Ectodermal cell (in vitro differentiated cells): ENCODE results near the gene RPL3.

Experiments used
- H3K27ac ChIP-seq: 2 replicates; pipeline ENCODE4 v1.7.0; 2013; ENCODE audit warnings: mild to moderate bottlenecking, low read depth, low read length; ENCODE audit not compliant: insufficient read depth, poor library complexity, severe bottlenecking
- H3K27me3 ChIP-seq: 2 replicates; pipeline ENCODE4 v1.7.0; 2013; ENCODE audit warnings: mild to moderate bottlenecking, low read length; ENCODE audit not compliant: insufficient read depth, control insufficient read depth, poor library complexity, severe bottlenecking
- H3K36me3 ChIP-seq: one replicate; pipeline ENCODE4 v1.7.0; 2013; ENCODE audit warnings: low read length; ENCODE audit not compliant: control insufficient read depth, insufficient read depth
- H3K4me1 ChIP-seq: one replicate; pipeline ENCODE4 v1.7.0; 2013; ENCODE audit warnings: low read length; ENCODE audit not compliant: control insufficient read depth, insufficient read depth
- H3K4me3 ChIP-seq: 2 replicates; pipeline ENCODE4 v1.7.0; 2013; ENCODE audit warnings: low read depth, low read length, control low read depth; ENCODE audit not compliant: insufficient read depth
- H3K9me3 ChIP-seq: 2 replicates; pipeline ENCODE4 v1.7.0; 2013; ENCODE audit warnings: mild to moderate bottlenecking, low read length, moderate library complexity; ENCODE audit not compliant: control insufficient read depth
- WGBS, 2 experiments: methylation state at CpG; one replicate each; pipeline ENCODE4 v1.1.7; 2013; ENCODE audit warnings: missing lambda C conversion rate in 2 of 2; 5-methylcytosine and 5-hydroxymethylcytosine counted together

Gene RPL3

DNA sequence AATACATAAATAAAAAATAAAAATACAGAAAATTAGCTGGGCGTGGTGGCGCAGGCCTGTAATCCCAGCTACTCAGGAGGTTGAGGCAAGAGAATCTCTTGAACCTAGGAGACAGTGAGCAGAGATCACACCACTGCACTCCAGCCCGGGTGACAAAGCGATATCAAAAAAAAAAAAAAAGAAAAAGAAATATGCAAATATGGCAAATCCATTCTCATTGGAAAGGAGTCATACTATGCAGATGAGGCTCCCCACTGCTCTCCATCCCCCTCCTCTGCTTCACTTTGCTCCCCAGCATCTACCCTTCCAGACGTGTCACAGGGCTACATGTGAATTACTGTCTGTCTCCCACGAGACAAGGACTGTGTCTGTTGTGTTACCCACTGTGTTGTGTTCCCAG lies 38.3 kb downstream of the RPL3 start:
- 90 to 91% methylated on average over 6 of the region's 6 CpGs for WGBS, 2 experiments
- H3K27ac ChIP-seq: no peak overlapping the region
- no peaks in the 10 kb centered on the region for H3K27me3 ChIP-seq
- H3K36me3 ChIP-seq: no peaks in the 10 kb centered on the region
- H3K4me3 ChIP-seq: no peak overlapping the region
- H3K4me1 ChIP-seq: no peaks in the 10 kb centered on the region
- H3K9me3 ChIP-seq: no peaks in the 10 kb centered on the region

DNA sequence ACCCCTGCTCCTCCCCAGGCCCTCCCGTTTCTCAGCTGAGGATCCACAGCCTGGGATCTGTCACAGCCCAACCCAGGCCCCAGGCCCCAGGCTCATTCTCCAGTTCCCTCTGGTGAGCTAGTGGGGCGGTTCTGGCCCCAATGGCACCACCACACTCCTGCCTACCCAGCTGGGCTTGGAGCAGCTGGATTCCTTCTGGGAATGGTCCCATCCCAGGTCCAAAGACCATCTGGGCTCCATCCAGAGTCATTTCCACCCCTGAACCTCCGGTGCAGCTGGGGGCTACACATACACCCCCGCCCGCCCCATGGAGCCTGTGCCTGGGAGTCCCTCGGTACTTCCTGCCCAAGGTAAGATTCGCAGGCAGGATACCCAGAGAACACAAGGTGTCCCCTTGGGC lies 39.2 kb downstream of the RPL3 start:
- Histone ChIP-seq H3K27ac (no peak overlapping the region), H3K36me3 (no peaks in the 10 kb centered on the region), H3K4me3 (no peak overlapping the region), H3K9me3 (no peaks in the 10 kb centered on the region), H3K4me1 (no peaks in the 10 kb centered on the region), H3K27me3 (no peaks in the 10 kb centered on the region)
- WGBS, 2 experiments: 93 to 95% methylated on average over 7 of the region's 7 CpGs

DNA sequence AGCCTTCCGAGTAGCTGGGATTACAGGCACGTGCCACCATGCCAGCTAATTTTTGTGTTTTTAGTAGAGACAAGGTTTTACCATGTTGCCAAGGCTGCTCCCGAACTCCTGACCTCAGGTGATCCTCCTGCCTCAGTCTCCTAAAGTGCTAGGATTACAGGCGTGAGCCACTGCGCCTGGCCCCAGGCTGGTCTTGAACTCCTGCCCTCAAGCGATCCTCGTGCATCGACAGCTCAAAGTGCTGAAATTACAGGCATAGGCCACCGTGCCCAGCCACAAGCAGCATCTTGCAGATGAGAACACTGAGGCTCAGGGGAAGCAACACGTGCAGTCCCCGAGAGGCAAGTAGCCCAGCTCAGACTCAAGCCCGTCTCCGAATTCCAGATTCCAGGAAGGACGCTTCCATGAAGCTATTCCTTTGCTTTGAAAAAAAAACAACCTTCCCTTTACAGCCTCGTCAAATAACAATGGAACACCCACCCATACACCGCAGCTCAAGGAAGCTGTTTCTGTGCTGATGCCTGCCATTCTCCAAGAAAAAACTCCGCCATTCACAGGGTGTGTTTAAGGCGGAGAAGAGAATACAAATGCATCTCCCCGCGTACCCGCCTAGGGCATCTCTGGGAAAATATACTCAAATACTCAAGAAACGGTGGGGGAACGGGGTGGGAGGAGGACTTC lies 40.1 kb downstream of the RPL3 start:
- 55 to 58% methylated on average over 23 of the region's 23 CpGs for WGBS, 2 experiments
- no peaks in the 10 kb centered on the region for H3K9me3 ChIP-seq
- no peaks in the 10 kb centered on the region for H3K36me3 ChIP-seq
- H3K27ac ChIP-seq: no peak overlapping the region
- H3K4me3 ChIP-seq: no peak overlapping the region
- H3K27me3 ChIP-seq: no peaks in the 10 kb centered on the region
- no peaks in the 10 kb centered on the region for H3K4me1 ChIP-seq

DNA sequence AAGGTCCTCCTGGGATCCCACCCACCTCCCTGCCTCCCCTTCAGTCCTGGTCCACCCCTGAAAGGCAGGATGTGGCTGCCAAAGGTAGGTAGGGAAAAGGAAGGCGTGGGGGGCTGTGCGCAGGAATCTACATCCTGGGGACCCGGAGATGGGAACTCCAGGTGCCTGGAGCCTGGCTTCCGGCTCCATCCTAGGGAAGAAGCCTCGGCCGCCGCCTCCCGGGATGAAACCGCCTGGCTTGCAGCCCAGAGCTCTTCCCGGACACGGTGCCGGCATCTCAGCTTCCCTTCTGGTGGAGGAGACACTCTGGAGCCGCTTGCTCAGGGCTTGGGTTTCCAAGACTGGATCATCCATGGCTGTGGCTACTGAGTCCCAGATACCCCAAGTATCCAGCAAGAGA lies 41.4 kb downstream of the RPL3 start:
- Histone ChIP-seq H3K36me3 (no peaks in the 10 kb centered on the region), H3K4me3 (no peak overlapping the region), H3K9me3 (no peaks in the 10 kb centered on the region), H3K4me1 (no peaks in the 10 kb centered on the region), H3K27me3 (no peaks in the 10 kb centered on the region), H3K27ac (no peak overlapping the region)
- 90 to 92% methylated on average over 13 of the region's 13 CpGs for WGBS, 2 experiments

DNA sequence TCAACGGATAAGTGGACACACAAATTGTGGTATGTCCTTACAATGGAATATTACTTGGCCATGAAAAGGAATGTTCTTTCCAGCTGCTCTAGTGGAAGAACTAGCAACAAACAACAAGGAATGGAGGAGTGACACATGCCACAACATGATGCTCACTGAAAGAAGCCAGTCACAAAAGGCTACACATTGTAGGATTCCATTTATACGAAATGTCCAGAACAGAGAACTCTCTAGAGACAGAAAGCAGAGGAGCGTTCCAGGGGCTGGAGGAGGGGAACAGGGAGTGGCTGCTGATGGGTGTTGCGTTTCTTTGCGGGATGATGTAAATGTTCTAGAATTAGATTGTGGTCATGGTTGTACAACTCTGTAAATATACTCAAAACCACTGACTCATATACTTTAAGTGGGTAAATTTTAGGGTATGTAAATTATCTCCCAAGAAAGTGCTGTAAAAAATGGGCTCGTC lies 42.2 kb downstream of the RPL3 start:
- WGBS, 2 experiments: 95 to 97% methylated on average over 6 of the region's 6 CpGs
- Histone ChIP-seq H3K36me3 (no peaks in the 10 kb centered on the region), H3K4me1 (no peaks in the 10 kb centered on the region), H3K27me3 (no peaks in the 10 kb centered on the region), H3K27ac (no peak overlapping the region), H3K4me3 (no peak overlapping the region), H3K9me3 (no peaks in the 10 kb centered on the region)

DNA sequence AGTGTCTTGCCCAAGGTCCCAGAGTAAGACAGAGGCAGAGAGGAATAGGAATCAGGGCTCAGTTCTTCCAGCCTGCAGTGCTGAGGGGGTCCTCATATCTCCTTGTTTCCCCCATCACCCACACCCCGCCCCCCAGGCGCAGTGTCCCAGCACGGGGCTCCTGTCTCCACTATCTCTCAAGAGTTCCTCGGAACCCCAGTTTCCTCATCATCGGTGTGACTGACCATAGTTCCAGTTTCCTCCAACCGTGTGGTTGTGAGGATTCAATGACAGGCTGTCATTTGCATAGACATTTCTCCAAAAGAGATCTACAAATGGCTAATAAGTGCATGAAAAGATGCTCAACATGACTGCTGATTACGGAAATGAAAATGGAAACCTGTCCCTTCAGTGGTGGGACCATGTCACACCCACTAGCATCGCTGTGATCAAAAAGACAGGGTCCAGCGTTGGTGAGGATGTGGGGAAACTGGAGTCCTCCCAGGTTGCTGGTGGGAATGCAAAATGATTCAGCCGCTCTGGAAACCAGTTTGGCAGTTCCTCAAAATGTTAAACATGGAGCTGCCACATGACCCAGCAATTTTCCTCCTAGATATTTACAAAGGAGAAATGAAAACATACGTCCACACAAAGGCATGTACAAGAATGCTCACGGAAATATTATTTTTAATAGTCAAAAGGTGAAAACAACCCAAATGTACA lies 42.8 kb downstream of the RPL3 start:
- 95 to 97% methylated on average over 12 of the region's 12 CpGs for WGBS, 2 experiments
- Histone ChIP-seq H3K4me3 (no peak overlapping the region), H3K27me3 (no peaks in the 10 kb centered on the region), H3K27ac (no peak overlapping the region), H3K4me1 (no peaks in the 10 kb centered on the region), H3K9me3 (no peaks in the 10 kb centered on the region), H3K36me3 (no peaks in the 10 kb centered on the region)

DNA sequence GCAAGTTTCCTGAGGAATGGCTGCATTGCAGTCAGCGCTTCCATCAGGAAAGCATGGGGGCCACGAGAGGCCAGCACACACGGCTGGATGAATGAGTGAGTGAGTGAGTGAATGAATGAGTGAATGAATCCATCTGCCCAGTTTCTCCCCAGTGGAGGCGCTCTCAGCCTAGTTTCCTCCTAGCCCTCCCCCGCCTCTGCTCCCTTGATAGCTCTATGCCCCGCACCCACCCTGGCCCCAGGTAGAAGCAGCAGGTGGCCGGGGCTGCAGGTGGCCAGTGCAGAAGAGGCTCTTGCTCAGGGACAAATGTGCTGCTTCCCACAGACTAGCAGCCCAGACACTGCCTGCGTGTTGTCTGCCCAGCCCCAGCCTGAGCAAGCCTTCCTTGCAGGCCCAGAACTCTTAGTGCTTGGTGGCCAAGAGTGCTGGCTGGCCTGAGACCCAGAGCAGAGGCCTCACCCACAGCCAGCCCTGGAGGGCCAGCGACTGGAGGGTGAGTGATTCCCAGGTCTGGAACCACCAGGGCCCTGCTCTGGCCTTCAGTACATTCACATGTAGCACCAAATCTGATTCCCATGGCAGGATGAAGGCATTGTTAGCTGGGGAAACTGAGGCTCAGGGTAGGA lies 43.5 kb downstream of the RPL3 start:
- no peak overlapping the region for H3K4me3 ChIP-seq
- no peaks in the 10 kb centered on the region for H3K9me3 ChIP-seq
- H3K27ac ChIP-seq: no peak overlapping the region
- H3K36me3 ChIP-seq: no peaks in the 10 kb centered on the region
- WGBS, 2 experiments: 90 to 91% methylated on average over 9 of the region's 9 CpGs
- H3K4me1 ChIP-seq: no peaks in the 10 kb centered on the region
- no peaks in the 10 kb centered on the region for H3K27me3 ChIP-seq

DNA sequence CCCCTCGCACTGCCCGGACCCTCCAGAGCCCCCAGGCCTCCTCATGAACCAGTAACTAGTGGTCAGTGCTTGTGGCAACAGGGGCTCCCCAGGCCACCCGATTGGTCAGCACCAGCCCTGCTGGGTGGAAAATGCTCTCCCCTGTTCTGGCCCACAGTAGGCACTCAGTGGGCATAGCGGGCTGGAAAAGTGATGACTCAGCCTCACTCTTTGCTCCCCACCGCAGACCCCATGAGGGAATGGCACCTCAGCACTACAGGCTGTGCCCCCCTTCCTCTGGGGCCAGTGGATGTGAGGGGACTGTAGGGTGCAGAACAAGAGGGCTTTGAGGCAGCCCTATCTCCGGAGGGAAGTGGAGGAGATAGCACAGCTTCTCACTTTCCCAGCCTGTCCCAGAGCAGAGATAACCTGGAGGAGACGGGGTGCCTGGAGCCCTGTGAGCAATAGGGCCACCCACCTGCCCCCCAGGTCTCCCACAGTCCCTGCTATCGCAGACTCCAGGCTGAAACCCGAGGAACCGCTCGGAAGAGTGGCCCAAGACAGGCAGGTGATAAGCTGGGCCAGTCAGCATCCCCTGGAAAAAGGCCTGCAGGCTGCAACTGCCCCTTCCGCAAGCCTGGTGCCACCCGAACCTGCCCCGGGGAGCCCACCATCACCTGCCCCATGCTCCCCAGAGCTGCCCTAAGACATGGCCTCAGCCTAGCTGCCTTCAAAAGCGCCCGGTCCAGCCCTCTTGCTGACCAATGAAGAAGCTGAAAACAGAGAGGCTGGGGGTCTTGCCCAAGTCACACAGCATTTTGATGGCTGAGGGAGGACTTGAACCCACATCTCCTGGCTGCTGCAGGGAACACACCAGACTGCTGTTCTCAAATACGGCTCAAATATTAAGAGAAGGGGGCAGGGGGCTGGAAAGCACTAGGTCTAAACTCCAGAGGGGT lies 45.2 kb downstream of the RPL3 start:
- 91 to 92% methylated on average over 17 of the region's 17 CpGs for WGBS, 2 experiments
- no peak overlapping the region for H3K4me3 ChIP-seq
- H3K27ac ChIP-seq: no peak overlapping the region
- H3K27me3 ChIP-seq: no peaks in the 10 kb centered on the region
- H3K36me3 ChIP-seq: no peaks in the 10 kb centered on the region
- H3K9me3 ChIP-seq: no peaks in the 10 kb centered on the region
- peaks cover 5% of the 10 kb centered on the region for H3K4me1 ChIP-seq

DNA sequence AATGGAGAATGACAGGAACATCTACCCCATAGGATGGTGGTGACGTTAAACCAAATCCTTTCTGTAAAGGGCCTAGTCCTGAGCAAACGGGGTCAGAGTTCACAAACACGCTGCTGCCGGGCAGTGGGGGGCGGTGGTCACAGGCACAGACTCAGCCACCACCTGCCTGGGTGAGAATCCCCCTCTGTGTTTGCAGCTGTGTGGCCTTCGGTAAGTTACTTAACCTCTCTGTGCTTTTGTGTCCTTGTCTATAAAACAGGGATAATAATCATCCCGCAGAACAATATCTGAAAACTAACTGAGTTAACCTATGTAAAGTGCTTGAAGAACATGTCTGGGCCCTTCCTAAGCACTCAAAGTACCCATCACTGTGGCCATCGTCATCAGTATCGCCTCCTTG lies 48.6 kb downstream of the RPL3 start:
- Histone ChIP-seq H3K9me3 (no peaks in the 10 kb centered on the region), H3K36me3 (no peaks in the 10 kb centered on the region), H3K4me1 (peaks cover 8% of the 10 kb centered on the region), H3K4me3 (no peak overlapping the region), H3K27ac (no peak overlapping the region), H3K27me3 (no peaks in the 10 kb centered on the region)
- 93 to 94% methylated on average over 9 of the region's 9 CpGs for WGBS, 2 experiments
